NCI-H2029 treated with DMSO at 0.1 percent for 48 hours (cell line): ENCODE measurements around the gene GLS2.
"Not testable (repeated sequence)": the region's sequence is repeated elsewhere in the genome, so short reads cannot be mapped to it uniquely, and the experiment has no call there.

Experiments used
- DNase-seq: peaks from one replicate; lab custom pipeline; 2025; lab: John Stamatoyannopoulos, UW

The GLS2 gene

DNA sequence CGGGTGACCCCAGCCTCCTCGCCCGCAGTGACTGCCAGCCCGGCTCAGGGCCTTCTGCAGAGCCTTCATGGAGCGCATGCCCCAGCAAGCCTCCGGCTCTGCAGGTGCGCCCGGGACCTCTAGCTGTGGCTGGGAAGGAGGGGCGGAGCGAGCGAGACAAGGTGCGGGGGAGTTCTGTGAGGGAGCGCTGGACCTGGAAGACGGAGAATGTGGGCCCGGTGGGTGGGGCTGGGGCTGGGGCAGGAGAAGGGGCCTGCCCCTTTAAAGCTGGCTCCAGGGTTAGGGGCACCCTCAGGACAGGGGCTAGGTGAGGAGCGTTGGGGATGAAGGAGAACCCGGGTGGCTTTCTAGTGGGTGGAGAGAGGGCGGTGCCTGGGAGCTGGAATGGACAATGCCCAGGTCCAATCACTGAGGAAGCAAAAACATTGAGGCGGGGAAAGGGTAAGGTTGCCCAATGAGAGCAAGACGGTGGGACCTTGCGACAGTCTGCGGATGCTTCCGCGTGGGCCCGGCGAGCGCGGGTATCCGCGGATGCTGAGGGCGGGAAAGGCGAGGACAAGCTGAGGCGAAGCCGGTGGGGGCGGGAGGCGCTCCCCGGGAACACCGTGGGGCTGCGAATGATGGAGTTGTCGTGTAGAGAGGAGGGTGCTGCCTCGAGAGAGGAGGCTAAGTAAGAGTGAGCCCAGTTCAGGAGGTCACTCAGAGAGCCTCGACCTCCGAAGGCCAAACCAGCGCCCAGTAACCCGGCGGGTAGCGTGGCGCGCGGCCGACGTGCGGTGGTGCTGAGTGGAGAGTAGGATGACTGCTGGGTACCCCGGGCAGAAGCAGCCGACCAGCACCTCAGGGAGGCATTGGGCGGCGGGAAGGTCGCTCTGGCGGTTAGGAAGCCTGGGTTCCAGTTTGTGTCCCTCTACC is at the start of gene GLS2:
TSS of gene GLS2 (minus strand) at position 121 of the 915 bp plus-strand sequence. CDS start at position 78, 43 bp downstream.
- peak; percentile 82 for DNase-seq

DNA sequence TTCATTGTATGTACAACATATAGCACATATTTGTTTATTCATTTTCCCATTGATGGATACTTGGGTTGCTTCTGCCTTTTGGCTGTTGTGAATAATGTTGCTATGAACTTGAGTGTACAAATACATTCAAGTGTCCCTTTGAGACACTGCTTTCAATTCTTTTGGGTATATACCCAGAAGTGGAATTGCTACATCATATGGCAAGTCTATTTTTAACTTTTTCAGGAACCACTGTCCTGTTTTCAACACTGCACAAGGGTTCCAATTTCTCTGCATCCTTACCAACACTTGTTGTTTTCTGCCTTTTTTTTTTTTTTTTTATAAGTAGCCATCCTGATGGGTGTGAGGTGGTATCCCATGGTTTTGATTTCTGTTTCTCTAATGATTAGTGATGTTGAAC is 49.6 kb upstream of the GLS2 start:
- no peak for DNase-seq

DNA sequence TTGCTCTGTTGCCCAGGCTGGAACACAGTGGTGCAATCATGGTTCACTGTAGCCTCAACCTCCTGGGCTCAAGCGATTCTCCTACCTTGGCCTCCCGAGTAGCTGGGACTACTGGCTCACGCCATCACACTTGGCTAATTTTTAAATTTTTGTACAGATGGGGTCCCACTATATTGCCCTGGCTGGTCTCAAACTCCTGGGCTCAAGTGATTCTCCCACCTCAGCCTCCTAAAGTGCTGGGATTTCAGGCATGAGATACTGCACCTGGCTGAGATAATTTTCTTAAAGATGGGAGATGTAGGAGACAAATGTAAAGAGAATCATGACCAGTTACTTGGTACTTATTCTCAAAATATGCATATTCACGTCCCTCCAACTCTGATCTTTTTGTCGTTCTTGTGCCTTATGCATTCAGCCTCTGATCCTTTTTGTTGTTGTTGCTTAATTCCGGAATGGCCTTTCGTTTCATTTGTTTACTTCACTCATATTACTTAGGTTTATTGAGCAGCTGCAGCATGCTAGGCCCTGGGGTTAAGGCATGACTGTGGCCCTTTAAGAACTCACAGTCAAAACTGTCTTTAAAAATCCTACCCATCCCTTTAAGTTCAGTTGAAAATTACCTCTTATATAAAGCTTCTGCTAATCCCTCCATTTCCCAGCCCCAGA is 42.6 kb upstream of the GLS2 start:
- DNase-seq, result no peak

DNA sequence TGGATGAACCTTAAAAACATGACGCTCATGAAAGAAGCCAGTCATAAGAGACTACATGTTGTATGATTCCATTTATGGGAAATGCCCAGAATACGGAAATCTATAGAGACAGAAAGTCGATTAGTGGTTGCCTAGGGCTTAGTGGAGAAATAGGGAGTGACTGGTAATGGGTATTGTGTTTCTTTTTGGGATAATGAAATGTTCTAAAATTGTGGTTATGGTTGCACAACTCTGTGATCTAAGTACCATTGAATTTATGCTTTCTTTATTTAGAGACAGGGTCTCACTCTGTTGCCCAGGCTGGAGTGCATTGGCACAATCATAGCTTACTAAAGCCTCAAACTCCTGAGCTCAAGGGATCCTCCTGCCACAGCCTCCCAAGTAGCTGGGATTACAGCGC is 41.7 kb upstream of the GLS2 start:
- no peak for DNase-seq

DNA sequence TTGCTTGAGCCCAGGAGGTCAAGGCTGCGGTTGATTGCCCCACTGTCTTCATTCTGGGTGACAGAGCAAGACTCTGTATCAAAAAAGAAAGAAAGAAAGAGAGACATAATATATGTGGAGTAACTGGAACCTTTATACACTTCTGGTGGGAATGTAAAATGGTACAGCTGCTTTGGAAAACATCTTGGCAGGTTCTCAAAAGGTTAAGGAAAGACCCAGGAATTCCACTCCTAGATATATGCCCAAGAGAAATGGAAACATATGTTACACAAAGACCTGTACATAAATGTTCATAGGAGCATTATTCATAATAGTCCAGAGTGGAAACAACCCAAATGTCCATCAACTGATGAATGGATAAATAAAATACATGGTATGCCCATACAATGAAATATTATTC is 40.9 kb upstream of the GLS2 start:
- DNase-seq, result no peak

DNA sequence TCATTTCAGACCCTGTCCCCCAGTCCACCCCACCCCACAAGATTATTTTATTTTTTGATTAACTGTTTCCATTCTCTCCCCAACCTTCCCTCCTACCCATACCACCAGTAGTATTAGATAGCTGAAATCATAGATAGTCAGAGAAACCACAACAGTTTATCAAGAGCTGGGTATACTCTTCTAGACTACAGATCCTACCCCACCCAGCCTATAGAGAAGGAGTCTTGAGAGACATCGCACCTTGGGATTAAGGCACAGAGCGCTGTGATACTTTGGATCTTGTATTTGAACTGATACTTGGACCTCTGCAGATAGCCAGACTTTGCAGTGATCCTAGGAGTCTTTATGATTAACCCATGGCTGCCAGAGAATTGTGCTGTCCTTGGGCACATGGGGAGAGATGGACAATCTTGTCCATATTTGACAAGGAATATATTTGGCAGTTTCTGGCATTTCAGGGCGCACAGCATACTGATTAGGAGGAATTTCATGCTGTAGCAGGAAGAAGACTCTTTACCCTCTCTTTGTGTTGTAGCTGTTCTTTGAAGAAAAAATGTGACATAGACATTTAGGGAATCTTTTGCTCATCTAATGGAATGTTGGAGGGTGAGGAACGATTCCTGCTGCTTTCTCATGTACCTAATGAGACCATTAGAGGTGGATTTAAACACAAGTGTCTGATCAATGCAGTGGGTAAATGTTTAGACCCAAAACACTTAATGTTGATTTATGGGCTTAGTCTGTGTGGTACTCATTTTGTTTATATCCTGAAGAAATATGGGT is 34.6 kb upstream of the GLS2 start:
- no peak for DNase-seq

DNA sequence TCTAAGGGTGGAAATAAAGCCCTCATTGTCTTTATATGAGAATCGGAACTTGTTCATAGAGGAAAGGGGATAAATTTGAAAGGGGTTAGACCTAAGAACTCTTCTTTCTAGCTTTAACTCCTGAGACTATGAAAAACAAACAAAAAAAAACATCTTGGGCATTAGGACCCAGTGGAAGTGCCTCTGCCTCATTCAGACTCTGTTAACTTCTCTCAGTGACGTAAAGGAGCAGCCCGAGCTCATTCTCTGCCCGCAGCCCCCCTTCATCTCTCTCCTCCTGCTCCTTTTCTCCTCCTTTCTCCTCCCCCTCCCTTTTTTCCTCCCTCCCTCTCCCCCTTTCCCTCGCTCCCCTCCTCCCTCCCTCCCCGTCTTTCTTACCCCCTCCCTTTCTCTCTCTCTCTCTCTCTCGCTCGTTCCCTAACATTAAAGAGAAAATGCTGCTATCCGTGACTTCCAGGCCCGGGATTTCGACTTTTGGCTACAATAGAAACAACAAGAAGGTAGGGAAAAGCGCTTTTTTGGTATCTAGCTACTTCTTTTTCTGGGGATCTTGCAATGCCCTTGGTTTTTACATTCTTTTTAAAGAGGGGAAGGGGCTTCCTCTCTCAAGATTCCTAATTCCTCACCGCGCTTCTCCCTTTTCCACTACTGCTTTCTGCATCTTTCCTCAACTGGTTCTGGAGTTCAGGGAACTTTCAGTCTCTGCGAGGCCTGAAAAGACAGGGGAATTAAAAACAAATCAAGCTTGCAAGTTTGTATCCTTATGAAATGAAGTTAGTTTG is 33.8 kb upstream of the GLS2 start, which contains the start of gene RBMS2:
TSS of gene RBMS2 (plus strand) at position 231 of the 782 bp plus-strand sequence. CDS start at position 435, 204 bp downstream.
- peak; percentile 5 for DNase-seq

DNA sequence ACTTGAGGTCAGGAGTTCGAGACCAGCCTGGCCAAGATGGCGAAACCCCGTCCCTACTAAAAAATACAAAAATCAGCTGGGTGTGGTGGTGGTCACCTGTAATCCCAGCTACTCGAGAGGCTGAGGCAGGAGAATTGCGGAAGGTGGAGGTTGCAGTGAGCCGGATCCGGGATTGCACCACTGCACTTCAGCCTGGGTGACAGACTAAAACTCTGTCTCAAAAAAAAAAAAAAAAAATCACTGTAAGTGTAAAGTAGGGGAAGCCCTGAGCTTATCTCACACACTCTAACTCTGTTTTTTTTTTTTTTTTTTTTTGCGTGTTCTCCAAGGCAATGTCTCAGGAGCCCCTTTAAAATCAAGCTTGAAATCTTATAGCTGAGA is 33.2 kb upstream of the GLS2 start:
- DNase-seq, result no peak

DNA sequence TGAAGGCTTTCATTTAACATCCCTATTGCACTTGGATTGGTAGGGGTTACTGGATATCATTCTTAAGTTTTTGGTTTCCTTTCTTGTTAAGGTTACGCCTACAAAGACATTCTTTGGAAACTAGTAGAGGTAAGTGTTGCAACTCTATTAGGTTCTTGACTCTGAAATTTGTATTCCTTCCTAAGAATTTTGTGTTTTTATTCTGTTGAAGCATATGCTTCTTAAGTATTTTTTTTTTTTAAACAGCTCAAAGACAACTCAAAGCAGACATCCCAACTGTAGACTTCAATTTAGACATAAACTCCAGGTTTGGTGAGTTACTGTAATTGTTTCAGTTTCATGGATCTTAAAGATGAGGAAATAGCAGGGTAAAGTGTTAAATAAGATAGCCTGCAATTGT is 32.5 kb upstream of the GLS2 start:
- no peak for DNase-seq

DNA sequence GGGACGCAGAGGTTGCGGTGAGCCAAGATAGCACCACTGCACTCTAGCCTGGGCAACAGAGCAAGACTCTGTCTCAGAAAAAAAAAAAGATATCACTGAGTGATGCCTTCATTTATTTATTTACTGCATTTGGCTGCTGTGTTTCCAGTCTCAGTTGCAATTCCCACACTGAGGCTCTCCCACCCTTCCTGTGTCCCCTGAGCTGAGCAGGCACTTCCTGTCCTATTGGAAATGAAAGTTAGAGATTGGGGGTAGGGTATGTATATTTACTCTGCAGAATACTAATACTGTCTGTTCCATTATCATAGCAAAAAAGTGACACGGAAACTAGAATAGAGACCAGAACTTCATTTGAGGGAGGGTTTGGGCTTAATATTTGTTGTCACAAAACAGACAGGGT is 32.1 kb upstream of the GLS2 start:
- DNase-seq, result no peak

DNA sequence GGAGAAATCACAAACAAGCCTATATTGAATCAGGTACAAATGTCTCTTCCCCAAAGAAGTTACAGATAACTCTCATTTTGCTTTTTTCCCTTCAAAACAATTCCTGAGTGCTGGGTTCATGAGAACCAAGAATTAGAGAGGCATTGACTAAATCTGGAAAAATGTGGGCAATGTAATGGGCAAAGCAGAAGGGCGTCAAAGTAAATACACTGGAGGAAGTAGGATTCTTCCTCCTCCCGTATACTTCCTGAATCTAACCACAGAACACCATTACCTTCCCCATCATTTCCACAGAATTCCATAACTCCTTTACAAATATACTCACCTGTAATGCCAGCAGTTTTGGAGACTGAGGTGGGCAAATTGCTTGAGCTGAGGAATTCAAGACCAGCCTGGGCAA is 30.6 kb upstream of the GLS2 start:
- no peak for DNase-seq

DNA sequence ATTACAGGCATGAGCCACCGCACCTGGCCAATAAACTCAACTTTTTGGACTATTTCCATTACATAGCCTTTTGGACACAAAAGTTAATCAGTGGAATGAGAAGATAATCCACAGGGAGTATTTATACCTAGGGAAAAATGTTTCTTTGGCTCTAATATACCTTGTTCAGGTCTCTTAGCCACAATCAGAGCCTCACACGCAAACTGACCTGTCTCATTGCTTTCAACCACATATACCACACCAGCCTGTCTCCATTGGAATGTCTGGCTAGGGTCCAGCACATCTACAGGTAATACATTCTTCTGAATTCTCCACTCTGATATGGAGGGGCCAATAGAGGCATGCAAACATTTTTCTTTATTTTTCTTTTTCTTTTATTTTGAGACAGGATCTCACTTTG is 29.9 kb upstream of the GLS2 start:
- DNase-seq, result no peak

DNA sequence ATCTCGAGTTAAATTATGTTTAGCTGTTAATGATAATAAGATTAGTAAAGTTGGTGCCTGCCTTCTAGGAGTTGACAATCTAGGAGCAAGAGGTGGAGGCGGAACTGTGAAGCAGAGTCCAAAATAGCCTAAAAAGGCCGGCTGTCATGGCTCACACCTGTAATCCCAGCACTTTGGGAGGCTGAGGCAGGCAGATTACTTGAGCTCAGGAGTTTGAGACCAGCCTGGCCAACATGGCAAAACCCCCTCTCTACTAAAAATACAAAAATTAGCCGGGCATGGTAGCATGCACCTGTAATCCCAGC is 26.0 kb upstream of the GLS2 start:
- not testable (repeated sequence) for DNase-seq

DNA sequence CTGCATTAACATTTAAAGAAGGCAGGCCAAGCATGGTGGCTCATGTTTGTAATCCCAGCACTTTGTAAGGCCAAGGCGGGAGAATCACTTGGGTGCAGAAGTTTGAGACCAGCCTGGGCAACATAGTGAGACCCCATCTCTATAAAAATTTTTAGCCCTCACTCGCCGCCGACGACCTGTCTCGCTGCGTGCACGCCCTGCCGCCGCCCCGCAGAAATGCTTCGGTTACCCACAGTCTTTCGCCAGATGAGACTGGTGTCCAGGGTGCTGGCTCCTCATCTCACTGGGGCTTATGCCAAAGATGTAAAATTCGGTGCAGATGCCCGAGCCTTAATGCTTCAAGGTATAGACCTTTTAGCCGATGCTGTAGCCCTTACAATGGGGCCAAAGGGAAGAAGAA is 22.8 kb upstream of the GLS2 start:
- no peak for DNase-seq

DNA sequence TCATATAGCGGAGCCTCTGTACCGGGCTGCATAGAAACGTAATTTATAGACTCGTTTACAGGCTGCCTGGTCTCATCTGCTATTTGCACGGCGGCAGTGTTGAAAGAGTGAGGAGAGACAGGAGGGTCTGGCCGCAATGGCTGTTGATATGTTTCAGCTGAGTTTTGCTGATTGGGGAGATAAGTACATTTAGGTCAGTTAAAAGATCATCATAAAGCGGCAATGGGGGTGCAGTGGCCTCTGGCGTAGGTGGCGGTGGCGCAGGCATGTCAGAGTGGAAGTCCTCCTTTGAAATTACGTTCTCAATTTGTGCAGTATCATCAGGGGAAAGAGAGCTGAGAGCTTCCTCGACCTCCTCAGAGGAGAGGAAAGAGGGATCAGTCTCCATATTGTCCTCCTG is 11.9 kb upstream of the GLS2 start:
- not testable (repeated sequence) for DNase-seq

DNA sequence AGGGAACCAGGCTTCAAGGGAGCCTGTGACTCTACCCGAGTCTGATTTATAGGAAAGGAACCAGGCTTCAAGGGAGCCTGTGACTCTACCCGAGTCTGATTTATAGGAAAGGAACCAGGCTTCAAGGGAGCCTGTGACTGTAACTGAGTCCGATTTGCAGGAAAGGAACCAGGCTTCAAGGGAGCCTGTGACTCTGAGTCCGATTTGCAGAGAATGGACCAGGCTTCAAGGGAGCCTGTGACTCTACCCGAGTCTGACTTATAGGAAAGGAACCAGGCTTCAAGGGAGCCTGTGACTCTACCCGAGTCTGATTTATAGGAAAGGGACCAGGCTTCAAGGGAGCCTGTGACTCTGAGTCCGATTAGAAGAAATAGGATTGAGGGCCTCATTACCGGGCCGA is 11.5 kb upstream of the GLS2 start:
- not testable (repeated sequence) for DNase-seq

DNA sequence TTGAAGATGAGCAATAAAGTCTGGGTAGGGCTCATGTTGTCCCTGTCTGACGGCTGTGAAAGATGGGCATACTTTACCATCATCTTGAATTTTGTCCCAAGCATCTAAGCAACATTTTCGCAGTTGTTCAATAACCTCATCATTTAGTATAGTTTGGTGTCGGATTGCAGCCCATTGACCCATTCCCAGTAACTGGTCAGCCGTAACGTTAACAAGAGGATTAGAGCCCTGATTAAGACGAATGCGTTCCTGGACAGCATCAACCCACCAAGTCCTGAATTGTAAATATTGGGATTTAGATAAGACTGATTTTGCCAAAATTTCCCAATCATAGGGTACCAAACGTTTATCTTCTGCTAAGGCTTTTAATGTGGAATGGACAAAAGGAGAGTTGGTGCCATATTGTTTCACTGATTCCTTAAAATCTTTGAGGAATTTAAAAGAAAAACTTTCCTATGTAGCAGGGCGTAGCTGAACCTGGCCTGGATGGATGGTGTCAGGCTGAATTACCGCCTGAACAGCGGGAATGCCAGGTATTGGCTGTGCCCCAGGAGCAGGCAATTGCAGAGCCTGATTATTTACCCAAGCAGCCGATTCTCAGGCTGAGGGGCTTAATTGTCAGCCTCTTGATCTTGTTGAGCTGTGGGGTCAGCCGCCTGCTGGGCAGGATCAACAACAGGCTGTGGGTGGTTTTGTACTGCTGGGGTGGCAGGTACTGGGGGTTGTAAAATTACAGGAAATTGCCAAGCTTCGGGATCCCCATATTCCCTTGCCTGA is 10.4 kb upstream of the GLS2 start:
- not testable (repeated sequence) for DNase-seq

DNA sequence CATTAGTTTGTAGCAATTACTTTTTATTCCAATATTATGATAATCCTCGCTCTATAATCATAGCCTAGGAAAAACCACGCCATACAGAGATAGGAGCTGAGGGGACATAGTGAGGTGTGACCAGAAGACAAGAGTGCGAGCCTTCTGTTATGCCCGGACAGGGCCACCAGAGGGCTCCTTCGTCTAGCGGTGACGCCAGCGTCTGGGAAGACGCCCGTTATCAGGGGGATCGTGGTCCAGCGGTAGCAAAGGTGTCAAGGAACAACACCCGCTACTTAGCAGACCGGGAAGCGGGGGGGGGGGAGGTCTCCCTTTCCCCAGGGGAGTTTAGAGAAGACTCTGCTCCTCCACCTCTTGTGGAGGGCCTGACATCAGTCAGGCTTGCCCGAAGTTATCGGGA is 8.7 kb upstream of the GLS2 start:
- not testable (repeated sequence) for DNase-seq

DNA sequence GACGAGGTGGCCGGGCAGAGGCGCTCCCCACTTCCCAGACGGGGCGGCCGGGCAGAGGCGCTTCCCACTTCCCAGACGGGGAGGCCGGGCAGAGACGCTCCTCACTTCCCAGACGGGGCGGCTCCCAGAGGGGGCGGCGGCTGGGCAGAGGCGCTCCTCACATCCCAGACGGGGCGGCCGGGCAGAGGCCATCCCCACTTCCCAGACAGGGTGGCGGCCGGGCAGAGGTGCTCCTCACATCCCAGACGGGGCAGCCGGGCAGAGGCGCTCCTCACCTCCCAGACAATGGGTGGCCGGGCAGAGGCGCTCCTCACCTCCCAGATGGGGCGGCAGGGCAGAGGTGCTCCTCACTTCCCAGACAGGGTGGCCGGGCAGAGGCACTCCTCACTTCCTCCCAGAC is 6.5 kb upstream of the GLS2 start:
- not testable (repeated sequence) for DNase-seq

DNA sequence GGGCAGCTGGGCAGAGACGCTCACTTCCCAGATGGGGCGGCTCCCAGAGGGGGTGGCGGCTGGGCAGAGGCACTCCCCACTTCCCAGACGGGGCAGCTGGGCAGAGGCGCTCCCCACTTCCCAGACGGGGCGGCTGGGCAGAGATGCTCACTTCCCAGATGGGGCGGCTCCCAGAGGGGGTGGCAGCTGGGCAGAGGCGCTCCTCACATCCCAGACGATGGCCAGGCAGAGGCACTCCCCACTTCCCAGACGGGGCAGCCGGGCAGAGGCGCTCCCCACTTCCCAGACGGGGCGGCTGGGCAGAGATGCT is 6.1 kb upstream of the GLS2 start:
- not testable (repeated sequence) for DNase-seq

DNA sequence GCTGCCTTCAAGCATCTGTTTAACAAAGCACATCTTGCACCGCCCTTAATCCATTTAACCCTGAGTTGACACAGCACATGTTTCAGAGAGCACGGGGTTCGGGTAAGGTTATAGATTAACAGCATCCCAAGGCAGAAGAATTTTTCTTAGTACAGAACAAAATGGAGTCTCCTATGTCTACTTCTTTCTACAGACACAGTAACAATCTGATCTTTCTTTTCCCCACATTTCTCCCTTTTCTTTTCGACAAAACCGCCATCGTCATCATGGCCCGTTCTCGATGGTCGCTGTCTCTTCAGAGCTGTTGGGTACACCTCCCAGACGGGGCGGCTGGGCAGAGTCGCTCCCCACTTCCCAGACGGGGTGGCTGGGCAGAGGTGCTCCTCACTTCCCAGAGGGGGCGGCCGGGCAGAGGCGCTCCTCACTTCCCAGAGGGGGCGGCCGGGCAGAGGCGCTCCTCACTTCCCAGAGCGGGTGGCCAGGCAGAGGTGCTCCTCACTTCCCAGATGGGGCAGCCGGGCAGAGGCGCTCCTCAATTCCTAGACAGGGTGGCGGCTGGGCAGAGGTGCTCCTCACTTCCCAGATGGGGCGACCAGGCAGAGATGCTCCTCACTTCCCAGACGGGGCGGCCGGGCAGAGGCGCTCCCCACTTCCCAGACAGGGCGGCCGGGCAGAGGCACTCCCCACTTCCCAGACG is 5.6 kb upstream of the GLS2 start:
- not testable (repeated sequence) for DNase-seq
